Psoas muscle (tissue), 8 donors: ENCODE results near the gene ANKH. TPM values are rescaled to one million over a fixed set of nuclear protein-coding genes. Genes with fewer than 3 reads are reported as not detected.

ENCODE experiments used
- ATAC-seq, 4 donors: fragments of 200-7000 bp; cut with Tn5 transposase; one replicate each; pipeline ENCODE4 v1.9.1; 2020; ENCODE audit warnings: moderate library complexity in 3 of 4, mild to moderate bottlenecking in 2 of 4
- DNase-seq, 2 donors: peaks; one replicate each; pipeline ENCODE4 v3.0.0-alpha.2; 2020
- H3K27ac ChIP-seq: fragments of 200-600 bp; one replicate; pipeline ENCODE4 v1.8.0; 2022
- H3K27me3 ChIP-seq, 3 donors: fragments of 200-600 bp in 1 of 3; one replicate each; pipeline versions ENCODE4 v1.6.1 to v1.8.0; 2013 to 2022; ENCODE audit warnings: low read length in 2 of 3, mild to moderate bottlenecking in 2 of 3, moderate library complexity in 1 of 3; ENCODE audit not compliant: insufficient read depth in 3 of 3
- H3K36me3 ChIP-seq, 2 donors: fragments of 200-600 bp in 1 of 2; one replicate each; pipeline versions ENCODE4 v1.6.1 to v1.8.0; 2013 to 2022; ENCODE audit warnings: low read depth in 1 of 2, mild to moderate bottlenecking in 1 of 2, moderate library complexity in 1 of 2; ENCODE audit not compliant: insufficient read depth in 1 of 2
- H3K4me1 ChIP-seq: fragments of 200-600 bp; one replicate; pipeline ENCODE4 v1.8.0; 2022
- H3K4me3 ChIP-seq: fragments of 200-600 bp; one replicate; pipeline ENCODE4 v1.8.0; 2022; ENCODE audit warnings: mild to moderate bottlenecking
- H3K9me3 ChIP-seq: fragments of 200-600 bp; one replicate; pipeline ENCODE4 v1.8.0; 2022
- CTCF ChIP-seq: fragments of 200-600 bp; IDR thresholded peaks from one replicate; pipeline ENCODE4 v1.8.0; 2022; ENCODE audit warnings: antibody characterized with exemption
- WGBS, 3 donors: extraction: QIAGEN DNeasy Blood & Tissue Kit; methylation state at CpG; one replicate each; pipeline versions ENCODE4 v1.1.6 to v1.1.7; 2013; 5-methylcytosine and 5-hydroxymethylcytosine counted together
- intact Hi-C, 2 donors: fragments of 100-400 bp; cut with DNase I; formaldehyde crosslinking; loops; one replicate each; pipeline versions ENCODE4 v1.11.0 to v1.14.2; 2022
- polyA plus RNA-seq, 3 donors: library from polyadenylated mRNA; stranded (reverse); fragments of 200-250 nt; gene quantifications; one replicate each; pipeline ENCODE4 v1.2.3, GENCODE V29; 2013
- total RNA-seq, 4 donors: library from RNA; stranded (reverse); fragmentation: NEBNext Ultra II Directional in 2 of 4; extraction: Animal tissue kit (Norgen Biotek cat#: 25700) in 2 of 4; gene quantifications; one replicate each; pipeline versions ENCODE4 v1.2.1 to v1.2.4, GENCODE V29; 2021 to 2023
- donor health status: healthy with polysubstance abuse.
- donor health status: DM: no; HTN: no; CAD: no; lungs with moderate emphysema.
- donor health status: Bipolar disorder and iron deficiency.
- donor health status: healthy.
- donor health status: DM: yes; HTN: yes; CAD: no.
- donor health status: DM: no; HTN: no; CAD: no.
- donor health status: DM: no; HTN: no; CAD: no.
- donor health status: DM: yes; HTN: yes; CAD: no.

Gene ANKH
- total and polyA plus RNA-seq, 7 donors = 24.0 to 92.8 (median 63.0) TPM

GRCh38 chr5:14686517-14686916 lies 185.1 kb downstream of the ANKH start:
- Histone ChIP-seq H3K4me1 (peaks cover 29% of the 10 kb centered on the region), H3K4me3 (no peak overlapping the region), H3K9me3 (peaks cover 8% of the 10 kb centered on the region), H3K36me3 (peaks cover 15 to 71% of the 10 kb centered on the region in 2 donors), H3K27me3 (no peaks in the 10 kb centered on the region), H3K27ac (no peak overlapping the region)
- no peak for ATAC-seq
- TF ChIP-seq CTCF = no peak
- intact Hi-C loops = loop anchor here (2.0 to 10.0 kb wide), 4 partner anchors 88 to 316 kb away; partner anchors contain the start of gene ANKH (in 1 of the 2)
- DNase-seq = no peak

GRCh38 chr5:14685757-14686156 lies 185.8 kb downstream of the ANKH start:
- peaks cover 16 to 71% of the 10 kb centered on the region in 2 donors for H3K36me3 ChIP-seq
- H3K27me3 ChIP-seq = no peaks in the 10 kb centered on the region
- H3K4me1 ChIP-seq = peaks cover 29% of the 10 kb centered on the region
- intact Hi-C loops = loop anchor here (2.0 to 10.0 kb wide), 6 partner anchors 89 to 325 kb away; partner anchors contain the start of gene ANKH (in 1 of the 2)
- peaks cover 8% of the 10 kb centered on the region for H3K9me3 ChIP-seq
- DNase-seq = no peak
- no peak overlapping the region for H3K27ac ChIP-seq
- WGBS, 3 donors = 39 to 46% (median 41%) methylated on average over 6 of the region's 6 CpGs
- ATAC-seq = peak; percentile 58 to 86 (median 68)
- no peak overlapping the region for H3K4me3 ChIP-seq
- peak; percentile 68 for TF ChIP-seq CTCF

- H3K36me3 ChIP-seq = peaks cover 8 to 71% of the 10 kb centered on the region in 2 donors
- H3K27ac ChIP-seq = peak overlapping the region; percentile 11
- H3K4me1 ChIP-seq = peaks cover 29% of the 10 kb centered on the region
- intact Hi-C loops = loop anchor here (2.0 to 10.0 kb wide), 5 partner anchors 90 to 326 kb away; partner anchors contain the start of gene ANKH (in 1 of the 2)
- no peak for TF ChIP-seq CTCF
- H3K27me3 ChIP-seq = no peaks in the 10 kb centered on the region
- WGBS, 3 donors = 35 to 45% (median 40%) methylated on average over 5 of the region's 5 CpGs
- peak; percentile 23 to 76 (median 54) for ATAC-seq
- H3K4me3 ChIP-seq = no peak overlapping the region
- no peaks in the 10 kb centered on the region for H3K9me3 ChIP-seq
- no peak for DNase-seq
Measured at GRCh38 chr5:14684757-14685156, 186.8 kb downstream of the ANKH start.

GRCh38 chr5:14683906-14684455 lies 187.6 kb downstream of the ANKH start:
- Histone ChIP-seq H3K27me3 (no peaks in the 10 kb centered on the region), H3K27ac (peak overlapping the region; percentile 11), H3K4me3 (no peak overlapping the region), H3K36me3 (peaks cover 10 to 65% of the 10 kb centered on the region in 2 donors), H3K9me3 (no peaks in the 10 kb centered on the region), H3K4me1 (peaks cover 35% of the 10 kb centered on the region)
- TF ChIP-seq CTCF = no peak
- DNase-seq (no peak), ATAC-seq (no peak)
- WGBS, 3 donors = 28 to 52% (median 34%) methylated on average over 4 of the region's 4 CpGs
- intact Hi-C loops = loop anchor here (2.0 to 10.0 kb wide), 4 partner anchors 91 to 327 kb away; no protein-coding TSS in a partner anchor
